ENCODE measurements around the gene ASIC2.
"Not testable (repeated sequence)": the region's sequence is repeated elsewhere in the genome, so short reads cannot be mapped to it uniquely, and the experiment has no call there.

Gene ASIC2

DNA sequence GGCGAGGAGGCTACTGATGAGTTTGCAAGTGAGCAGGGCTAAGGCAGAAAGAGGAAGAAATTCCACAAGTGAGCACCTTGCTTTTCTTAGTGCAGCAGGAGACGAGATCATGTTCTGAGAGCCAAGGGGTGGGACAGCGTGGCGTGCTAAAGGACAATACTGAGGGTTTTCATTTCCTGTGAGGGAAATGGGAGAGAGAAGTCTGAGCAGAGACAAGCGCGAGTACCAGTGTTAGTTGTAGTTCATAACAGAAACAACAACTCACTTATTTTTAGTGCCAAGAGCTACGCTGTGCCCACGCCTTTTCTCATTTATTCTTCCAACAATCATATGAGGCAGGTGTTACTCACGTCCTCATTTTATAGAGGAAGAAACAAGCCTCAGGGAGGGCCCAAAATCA, 299.1 kb downstream of the ASIC2 start:
- DNase-seq (ENCODE audit: extremely low read depth in 1 of 2, low read depth in 1 of 2), result no peak

DNA sequence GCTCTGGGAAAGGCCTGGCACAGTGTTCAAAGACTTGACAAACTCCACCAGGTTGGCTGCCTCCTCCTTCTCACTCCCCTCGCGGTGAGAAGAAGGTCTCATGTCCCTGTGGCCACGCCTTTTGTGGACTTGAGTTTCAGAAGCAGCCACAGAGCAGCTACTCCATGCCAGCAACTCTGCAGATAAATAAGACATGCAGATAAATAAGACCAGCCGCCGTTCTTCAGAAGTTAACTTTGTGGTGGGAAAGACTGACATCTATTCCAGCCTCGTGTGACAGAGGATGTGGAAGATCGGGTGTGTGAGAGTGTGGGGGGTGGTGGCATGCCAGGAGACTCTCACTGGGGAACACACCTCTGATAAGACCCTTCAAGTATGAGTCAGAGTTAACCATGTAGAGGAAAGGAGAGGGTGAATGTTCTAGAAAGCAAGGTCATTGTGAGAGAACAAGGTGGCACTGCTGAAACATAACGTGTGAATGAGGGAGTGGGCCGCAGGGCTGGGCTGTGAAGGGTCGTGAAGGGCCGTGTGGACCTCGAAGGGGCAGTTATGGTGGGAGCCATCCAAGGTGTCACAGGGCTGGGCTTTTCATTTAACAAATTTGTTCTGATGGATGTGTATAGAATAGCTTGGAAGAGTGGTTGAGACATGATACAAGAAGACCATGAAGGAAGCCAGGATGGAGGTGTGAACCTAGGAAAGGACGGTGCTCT, 300.6 kb downstream of the ASIC2 start:
- no peak for DNase-seq (ENCODE audit: extremely low read depth in 1 of 2, low read depth in 1 of 2)

DNA sequence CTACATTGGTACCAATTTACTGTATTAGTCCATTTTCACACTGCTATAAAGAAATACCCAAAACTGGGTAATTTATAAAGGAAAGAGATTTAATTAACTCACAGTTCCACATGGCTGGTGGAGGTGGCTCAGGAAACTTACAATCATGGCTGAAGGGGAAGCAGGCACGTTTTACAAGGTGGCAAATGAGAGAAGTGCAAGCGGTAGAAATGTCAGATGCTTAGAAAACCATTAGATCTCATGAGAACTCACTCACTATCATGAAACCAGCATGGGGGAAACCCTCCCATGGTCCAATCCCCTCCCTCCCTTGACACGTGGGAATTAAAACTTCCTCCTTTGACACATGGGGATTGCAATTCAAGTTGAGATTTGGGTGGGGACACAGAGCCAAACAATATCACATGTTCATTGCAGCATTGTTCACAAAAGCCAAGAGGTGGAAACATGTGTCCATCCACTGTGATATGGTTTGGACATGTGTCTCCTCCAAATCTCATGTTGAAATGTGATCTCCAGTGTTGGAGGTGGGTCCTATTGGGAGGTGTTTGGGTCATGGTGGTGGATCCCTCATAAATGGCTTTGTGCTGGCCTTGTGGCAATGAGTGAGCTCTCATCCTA, 304.5 kb downstream of the ASIC2 start:
- no peak for DNase-seq (ENCODE audit: extremely low read depth in 1 of 2, low read depth in 1 of 2)

DNA sequence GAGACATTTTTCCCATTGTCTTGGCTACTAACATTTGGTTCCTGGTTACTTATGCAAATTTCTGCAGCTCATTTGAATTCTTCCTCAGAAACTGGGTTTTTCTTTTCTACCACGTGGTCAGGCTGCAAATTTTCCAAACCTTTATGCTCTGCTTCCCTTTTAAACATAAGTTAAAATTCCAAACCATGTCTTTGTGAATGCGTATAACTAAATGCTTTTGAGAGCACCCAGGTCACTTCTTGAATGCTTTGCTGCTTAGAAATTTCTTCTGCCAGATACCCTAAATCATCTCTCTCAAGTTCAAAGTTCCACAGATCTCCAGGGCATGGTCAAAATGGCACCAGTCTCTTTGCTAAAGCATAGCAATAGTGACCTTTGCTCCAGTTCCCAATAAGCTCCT, 305.2 kb downstream of the ASIC2 start:
- not testable (repeated sequence) for DNase-seq (ENCODE audit: extremely low read depth in 1 of 2, low read depth in 1 of 2)

DNA sequence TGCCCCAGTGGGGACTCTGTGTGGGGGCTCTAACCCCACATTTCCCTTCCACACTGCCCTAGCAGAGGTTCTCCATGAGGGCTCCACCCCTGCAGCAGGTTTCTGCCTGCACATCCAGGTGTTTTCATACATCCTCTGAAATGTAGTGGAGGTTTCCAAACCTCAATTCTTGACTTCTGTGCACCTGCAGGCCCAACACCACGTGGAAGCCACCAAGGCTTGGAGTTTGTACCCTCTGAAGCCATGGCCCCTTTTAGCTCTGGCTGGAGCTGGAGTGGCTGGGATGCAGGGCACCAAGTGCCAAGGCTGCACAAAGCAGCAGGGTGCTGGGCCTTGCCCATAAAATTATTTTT, 305.7 kb downstream of the ASIC2 start:
- not testable (repeated sequence) for DNase-seq (ENCODE audit: extremely low read depth in 1 of 2, low read depth in 1 of 2)

DNA sequence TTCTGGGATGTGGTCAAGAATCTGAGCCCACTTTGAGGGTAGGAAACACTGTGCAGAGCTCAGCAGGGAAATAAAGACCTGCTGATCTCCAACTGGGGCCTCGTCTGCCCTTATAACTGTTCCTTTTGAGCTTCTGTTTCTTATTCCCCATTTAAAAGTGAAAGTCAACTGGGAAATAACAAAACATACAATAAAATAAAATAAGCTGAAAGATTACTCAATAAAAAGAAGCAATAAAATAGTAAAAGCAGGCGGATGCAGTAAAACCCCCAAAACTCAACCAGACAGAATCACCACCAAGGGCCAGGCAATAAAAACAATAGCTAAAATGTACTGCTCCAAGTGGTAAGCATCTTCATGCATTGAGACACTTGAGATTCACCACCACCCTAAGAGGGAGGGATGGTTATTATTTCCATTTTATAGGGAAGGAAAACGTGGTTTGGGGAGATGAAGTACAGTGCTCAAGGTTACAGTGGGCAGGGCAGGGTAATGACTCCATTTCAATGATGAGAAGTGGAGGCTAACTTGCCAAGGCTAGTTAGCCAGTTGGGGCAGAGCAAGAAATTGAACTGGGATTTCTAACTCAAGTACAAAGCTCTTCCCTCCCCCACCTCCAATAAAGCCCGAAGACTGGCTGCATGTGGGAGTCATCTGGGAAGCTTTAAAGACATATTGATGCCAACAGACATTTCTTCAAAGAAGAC, 307.9 kb downstream of the ASIC2 start:
- DNase-seq (ENCODE audit: extremely low read depth in 1 of 2, low read depth in 1 of 2), result no peak

DNA sequence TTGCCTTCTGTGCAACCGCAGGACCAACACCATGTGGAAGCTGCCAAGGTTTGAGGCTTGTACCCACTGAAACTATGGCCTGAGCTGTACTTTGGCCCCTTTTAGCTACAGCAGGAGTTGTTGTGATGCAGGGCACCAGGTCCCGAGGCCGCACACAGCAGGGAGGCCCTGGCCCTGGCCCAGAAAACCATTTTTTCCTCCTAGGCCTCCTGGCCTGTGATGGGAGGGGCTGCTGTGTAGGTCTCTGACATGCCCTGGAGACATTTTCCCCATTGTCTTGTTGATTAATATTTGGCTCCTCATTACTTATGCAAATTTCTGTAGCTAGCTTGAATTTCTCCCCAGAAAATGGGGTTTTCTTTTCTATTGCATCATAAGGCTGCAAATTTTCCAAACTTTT, 311.5 kb downstream of the ASIC2 start:
- DNase-seq (ENCODE audit: extremely low read depth in 1 of 2, low read depth in 1 of 2), result not testable (repeated sequence)

DNA sequence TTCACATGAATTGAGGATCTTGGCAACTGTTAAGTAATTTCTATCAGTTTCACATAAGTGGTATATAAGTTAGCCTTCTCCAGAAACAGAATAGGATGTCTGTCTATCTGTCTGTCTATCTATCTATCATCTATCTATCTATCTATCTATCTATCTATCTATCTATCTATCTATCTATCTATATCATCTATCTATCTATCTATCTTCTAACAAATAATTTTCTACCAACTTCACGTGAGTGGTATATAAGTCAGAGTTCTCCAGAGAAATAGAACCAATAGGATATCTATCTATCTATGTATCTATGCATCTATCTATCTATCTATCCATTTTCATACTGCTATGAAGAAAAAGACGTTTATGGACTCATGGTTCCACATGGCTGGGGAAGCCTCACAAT, 312.9 kb downstream of the ASIC2 start:
- DNase-seq (ENCODE audit: extremely low read depth in 1 of 2, low read depth in 1 of 2), result no peak

DNA sequence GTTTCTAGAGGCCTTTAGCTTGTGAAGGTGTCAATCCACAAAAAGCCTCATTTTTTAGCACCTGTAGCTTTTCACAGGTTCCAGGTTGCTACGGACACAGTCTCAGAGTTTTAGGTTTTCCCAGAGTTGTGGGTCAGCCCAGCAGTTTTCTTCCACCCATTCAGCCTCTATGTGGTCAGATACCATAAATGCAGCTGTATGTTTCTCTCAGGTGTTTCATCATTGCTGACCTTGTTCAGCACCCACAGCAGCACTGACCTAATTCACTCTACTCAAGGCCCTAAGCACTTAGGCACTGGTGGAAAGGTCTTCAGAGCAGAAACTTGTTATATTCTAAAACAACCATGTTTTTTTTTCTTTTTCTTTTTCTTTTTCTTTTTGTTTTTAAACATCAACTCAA, 316.5 kb downstream of the ASIC2 start:
- no peak for DNase-seq (ENCODE audit: extremely low read depth in 1 of 2, low read depth in 1 of 2)

DNA sequence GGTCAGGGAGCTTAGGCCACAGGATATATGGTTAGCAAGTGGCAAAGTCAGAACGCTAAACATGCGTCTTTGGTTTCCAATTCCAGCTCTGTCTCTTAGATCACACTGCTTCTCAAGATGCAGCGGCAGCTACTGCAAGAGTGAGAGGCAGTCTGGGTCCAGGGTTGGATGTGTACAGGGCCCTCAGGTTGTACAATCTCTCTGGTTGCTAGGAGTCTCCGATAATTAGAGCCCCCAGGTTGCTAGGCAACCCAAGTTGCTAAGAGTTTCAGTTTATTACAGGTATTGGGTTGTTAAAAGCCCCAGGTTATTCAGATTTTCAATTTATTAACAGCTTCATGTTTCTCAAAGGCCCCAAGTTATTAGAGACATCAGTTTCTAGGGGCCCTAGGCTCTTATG, 317.0 kb downstream of the ASIC2 start:
- DNase-seq (ENCODE audit: extremely low read depth in 1 of 2, low read depth in 1 of 2), result no peak

DNA sequence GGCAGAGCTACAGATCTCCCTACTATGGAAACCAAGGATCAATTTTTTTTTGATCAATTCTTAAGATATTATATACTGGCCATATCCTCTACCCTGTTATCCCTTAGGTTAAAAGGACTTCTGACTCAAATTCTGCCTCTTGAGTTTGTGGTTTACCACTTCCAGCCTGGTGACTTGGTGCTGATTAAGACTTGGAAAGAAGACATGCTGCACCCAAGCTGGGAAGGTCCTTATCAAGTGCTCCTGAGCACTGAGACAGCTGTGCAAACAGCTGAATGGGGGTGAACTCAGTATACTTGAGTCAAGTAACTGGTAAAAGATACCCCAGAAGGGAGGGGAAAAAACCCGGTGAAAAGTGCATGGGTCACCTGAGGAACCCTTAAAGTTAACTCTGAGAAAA, 321.9 kb downstream of the ASIC2 start:
- peak in 1 of 2 donors; percentile 40 for DNase-seq (ENCODE audit: extremely low read depth in 1 of 2, low read depth in 1 of 2)

DNA sequence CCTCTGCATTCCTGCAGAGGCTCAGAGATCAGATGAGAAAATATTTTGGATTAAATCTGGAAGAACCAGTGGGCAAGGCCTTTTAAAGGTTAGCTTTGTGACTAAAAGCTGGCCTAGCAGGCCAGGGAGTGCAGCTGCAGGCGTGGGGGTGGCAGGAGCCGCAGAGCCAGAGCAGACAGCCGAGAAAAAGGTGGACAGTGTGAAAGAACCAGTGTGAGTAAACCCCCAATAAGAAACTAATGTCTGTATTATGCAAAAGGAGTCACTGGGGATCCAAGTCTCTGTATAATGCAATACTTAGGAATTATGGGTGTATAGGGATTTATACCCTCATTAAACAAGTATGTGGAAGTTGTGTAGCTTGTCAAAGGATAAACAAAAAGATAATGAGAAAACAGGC, 322.8 kb downstream of the ASIC2 start:
- no peak for DNase-seq (ENCODE audit: extremely low read depth in 1 of 2, low read depth in 1 of 2)

DNA sequence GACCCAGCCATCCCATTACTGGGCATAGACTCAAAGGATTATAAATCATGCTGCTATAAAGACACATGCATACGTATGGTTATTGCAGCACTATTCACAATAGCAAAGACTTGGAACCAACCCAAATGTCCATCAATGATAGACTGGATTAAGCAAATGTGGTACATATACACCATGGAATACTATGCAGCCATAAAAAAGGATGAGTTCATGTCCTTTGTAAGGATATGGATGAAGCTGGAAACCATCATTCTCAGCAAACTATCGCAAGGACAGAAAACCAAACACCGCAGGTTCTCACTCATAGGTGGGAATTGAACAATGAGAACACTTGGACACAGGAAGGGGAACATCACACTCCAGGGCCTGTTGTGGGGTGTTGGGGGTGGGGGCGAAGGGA, 323.9 kb downstream of the ASIC2 start:
- DNase-seq (ENCODE audit: extremely low read depth in 1 of 2, low read depth in 1 of 2), result not testable (repeated sequence)

DNA sequence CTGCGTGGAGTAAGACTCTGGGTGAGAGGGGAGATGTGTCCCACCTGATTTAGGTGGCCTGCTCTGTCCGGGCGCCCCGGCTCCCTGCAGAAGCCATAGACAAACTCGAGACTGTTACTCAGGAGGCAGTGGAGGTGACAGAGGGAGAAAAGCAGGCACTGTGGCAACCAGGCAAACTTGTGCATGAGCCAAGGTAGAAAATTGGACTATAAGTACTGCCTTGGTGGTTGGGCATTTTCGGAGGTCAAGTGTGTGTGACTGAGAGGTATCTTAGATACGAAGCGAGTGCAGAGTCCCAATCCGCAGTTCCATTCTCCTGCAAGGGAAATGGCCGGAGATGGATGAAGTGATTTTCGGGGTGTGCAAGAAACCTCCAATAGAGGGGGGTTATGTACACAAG, 328.6 kb downstream of the ASIC2 start:
- DNase-seq (ENCODE audit: extremely low read depth in 1 of 2, low read depth in 1 of 2), result no peak

Data from stimulated activated CD8-positive, alpha-beta memory T cell treated with anti-CD3 and anti-CD28 coated beads, Interleukin-7, amount 100 ng/mL, for 48 hours (primary cell).